Measurements from ENCODE around the gene PAIP2B. TPM values are rescaled to one million over a fixed set of nuclear protein-coding genes. Genes with fewer than 3 reads are reported as not detected.

The PAIP2B gene
- total and polyA plus RNA-seq, 9 of the 15 experiments (the other 6 are each of a cell fraction or from before 2014, with no cell fraction given) = 0.18 to 0.38 (median 0.25) TPM

DNA sequence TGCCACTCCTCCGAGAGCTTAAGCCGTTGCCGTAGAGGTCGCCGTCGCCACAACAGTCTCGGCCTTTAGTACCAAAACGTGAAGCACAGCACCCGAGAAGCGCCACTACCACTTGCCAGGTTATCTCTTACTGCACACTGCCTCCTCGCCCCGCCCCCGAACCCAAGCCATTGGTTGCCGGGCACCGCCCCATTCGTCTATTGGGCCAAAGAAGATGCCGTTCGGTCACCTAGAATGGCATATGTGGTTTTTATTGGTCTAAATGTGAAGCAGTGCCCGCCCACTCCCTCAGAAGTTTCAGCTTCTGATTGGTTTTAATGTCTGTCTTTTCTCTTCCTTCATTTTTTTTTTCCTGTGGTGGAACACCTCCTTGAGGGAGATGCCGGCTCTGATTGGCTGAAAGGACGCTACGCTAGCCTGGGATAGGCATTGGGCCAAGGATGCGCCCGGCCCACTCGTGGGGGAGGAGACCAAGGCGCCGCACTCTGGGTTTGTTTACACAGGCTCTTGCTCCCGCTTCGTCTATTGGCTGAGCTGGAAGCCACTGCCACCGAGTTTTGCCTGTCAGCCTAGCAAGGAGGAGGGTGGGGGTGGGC is at the start of gene PAIP2B (continued):
- TF ChIP-seq, protein P1, sequence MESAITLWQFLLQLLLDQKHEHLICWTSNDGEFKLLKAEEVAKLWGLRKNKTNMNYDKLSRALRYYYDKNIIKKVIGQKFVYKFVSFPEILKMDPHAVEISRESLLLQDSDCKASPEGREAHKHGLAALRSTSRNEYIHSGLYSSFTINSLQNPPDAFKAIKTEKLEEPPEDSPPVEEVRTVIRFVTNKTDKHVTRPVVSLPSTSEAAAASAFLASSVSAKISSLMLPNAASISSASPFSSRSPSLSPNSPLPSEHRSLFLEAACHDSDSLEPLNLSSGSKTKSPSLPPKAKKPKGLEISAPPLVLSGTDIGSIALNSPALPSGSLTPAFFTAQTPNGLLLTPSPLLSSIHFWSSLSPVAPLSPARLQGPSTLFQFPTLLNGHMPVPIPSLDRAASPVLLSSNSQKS (CRISPR knock-in tag; IDR thresholded peaks at IDR 0.05) = no peak
- TF ChIP-seq CTBP1 (IDR thresholded peaks at IDR 0.05; ENCODE audit: borderline replicate concordance) (peak; percentile 13; the same call in 1 of the 2 replicates), FOXA3 (CRISPR knock-in tag; conservative IDR thresholded peaks at IDR 0.05 in 1 of 2, IDR thresholded peaks at IDR 0.05 in 1 of 2) (peak in 1 of 2 experiments; percentile 88; a peak in 2 of 4 replicates), POLR3G (IDR thresholded peaks at IDR 0.05; ENCODE audit: extremely low read depth, insufficient read length, insufficient replicate concordance) (no peak), MBD2 (IDR thresholded peaks at IDR 0.05; ENCODE audit: borderline replicate concordance, low read depth) (peak; percentile 94), NFIC (IDR thresholded peaks at IDR 0.05) (peak; percentile 86), L3MBTL2 (IDR thresholded peaks at IDR 0.05) (0 out of 2 replicates have a peak, but pooled peaks have one; percentile 79), NRF1 (conservative IDR thresholded peaks at IDR 0.05 in 1 of 2, IDR thresholded peaks at IDR 0.05 in 1 of 2) (peak; percentile 75), ZNF444 (CRISPR knock-in tag; IDR thresholded peaks at IDR 0.05) (no peak), MEIS2 (IDR thresholded peaks at IDR 0.05; ENCODE audit: partially characterized antibody) (peak; percentile 29), POLR2G (IDR thresholded peaks at IDR 0.05; ENCODE audit: low read depth, low read length) (peak; percentile 57; the same call in 1 of the 2 replicates), RNF2 (IDR thresholded peaks at IDR 0.05) (0 out of 2 replicates have a peak, but pooled peaks have one; percentile 27)
- TF ChIP-seq, protein P2, sequence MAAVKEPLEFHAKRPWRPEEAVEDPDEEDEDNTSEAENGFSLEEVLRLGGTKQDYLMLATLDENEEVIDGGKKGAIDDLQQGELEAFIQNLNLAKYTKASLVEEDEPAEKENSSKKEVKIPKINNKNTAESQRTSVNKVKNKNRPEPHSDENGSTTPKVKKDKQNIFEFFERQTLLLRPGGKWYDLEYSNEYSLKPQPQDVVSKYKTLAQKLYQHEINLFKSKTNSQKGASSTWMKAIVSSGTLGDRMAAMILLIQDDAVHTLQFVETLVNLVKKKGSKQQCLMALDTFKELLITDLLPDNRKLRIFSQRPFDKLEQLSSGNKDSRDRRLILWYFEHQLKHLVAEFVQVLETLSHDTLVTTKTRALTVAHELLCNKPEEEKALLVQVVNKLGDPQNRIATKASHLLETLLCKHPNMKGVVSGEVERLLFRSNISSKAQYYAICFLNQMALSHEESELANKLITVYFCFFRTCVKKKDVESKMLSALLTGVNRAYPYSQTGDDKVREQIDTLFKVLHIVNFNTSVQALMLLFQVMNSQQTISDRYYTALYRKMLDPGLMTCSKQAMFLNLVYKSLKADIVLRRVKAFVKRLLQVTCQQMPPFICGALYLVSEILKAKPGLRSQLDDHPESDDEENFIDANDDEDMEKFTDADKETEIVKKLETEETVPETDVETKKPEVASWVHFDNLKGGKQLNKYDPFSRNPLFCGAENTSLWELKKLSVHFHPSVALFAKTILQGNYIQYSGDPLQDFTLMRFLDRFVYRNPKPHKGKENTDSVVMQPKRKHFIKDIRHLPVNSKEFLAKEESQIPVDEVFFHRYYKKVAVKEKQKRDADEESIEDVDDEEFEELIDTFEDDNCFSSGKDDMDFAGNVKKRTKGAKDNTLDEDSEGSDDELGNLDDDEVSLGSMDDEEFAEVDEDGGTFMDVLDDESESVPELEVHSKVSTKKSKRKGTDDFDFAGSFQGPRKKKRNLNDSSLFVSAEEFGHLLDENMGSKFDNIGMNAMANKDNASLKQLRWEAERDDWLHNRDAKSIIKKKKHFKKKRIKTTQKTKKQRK (IDR thresholded peaks at IDR 0.05; ENCODE audit: borderline replicate concordance, low read depth, low read length) = peak; percentile 91

Data from K562 (cell line).